ENCODE measurements around the gene ATRNL1. TPM values are rescaled to one million over a fixed set of nuclear protein-coding genes. Genes with fewer than 3 reads are reported as not detected.

The ATRNL1 gene
- total RNA-seq, 1 experiment from 2014 or later: 35.1 TPM

GRCh38 chr10:115972426-115972825, 879.3 kb downstream of the ATRNL1 start:
- no peaks in the 10 kb centered on the region; the same call in 1 of the 2 replicates for H3K27me3 ChIP-seq (ENCODE audit: control insufficient read depth, insufficient read depth, low read length)
- H3K36me3 ChIP-seq (replicated peaks; ENCODE audit: control insufficient read depth, insufficient read depth, low read length): no peaks in the 10 kb centered on the region
- DNase-seq: no peak
- no peak overlapping the region for H3K4me3 ChIP-seq (ENCODE audit: insufficient read depth, low read depth, low read length)

- DNase-seq: no peak
- H3K27me3 ChIP-seq (ENCODE audit: control insufficient read depth, insufficient read depth, low read length): no peaks in the 10 kb centered on the region; the same call in 1 of the 2 replicates
- H3K4me3 ChIP-seq (ENCODE audit: insufficient read depth, low read depth, low read length): no peak overlapping the region
- no peaks in the 10 kb centered on the region for H3K36me3 ChIP-seq (replicated peaks; ENCODE audit: control insufficient read depth, insufficient read depth, low read length)
These were observed 881.2 kb downstream of the ATRNL1 start for GRCh38 chr10:115974351-115974750.

GRCh38 chr10:115974816-115975430, 881.8 kb downstream of the ATRNL1 start:
- Histone ChIP-seq H3K27me3 (ENCODE audit: control insufficient read depth, insufficient read depth, low read length) (no peaks in the 10 kb centered on the region; the same call in 1 of the 2 replicates), H3K36me3 (replicated peaks; ENCODE audit: control insufficient read depth, insufficient read depth, low read length) (no peaks in the 10 kb centered on the region)
- DNase-seq: peak; percentile 24

GRCh38 chr10:115975506-115975905, 882.3 kb downstream of the ATRNL1 start:
- peak; percentile 59 for DNase-seq
- no peaks in the 10 kb centered on the region; the same call in 1 of the 2 replicates for H3K27me3 ChIP-seq (ENCODE audit: control insufficient read depth, insufficient read depth, low read length)
- no peaks in the 10 kb centered on the region for H3K36me3 ChIP-seq (replicated peaks; ENCODE audit: control insufficient read depth, insufficient read depth, low read length)
- no peak overlapping the region for H3K4me3 ChIP-seq (ENCODE audit: insufficient read depth, low read depth, low read length)

More at GRCh38 chr10:115974816-115975430, 881.8 kb downstream of the ATRNL1 start:
- no peak overlapping the region for H3K4me3 ChIP-seq (ENCODE audit: insufficient read depth, low read depth, low read length)

GRCh38 chr10:115976342-115976741, 883.2 kb downstream of the ATRNL1 start:
- Histone ChIP-seq H3K36me3 (replicated peaks; ENCODE audit: control insufficient read depth, insufficient read depth, low read length) (no peaks in the 10 kb centered on the region), H3K4me3 (ENCODE audit: insufficient read depth, low read depth, low read length) (no peak overlapping the region), H3K27me3 (ENCODE audit: control insufficient read depth, insufficient read depth, low read length) (no peaks in the 10 kb centered on the region; the same call in 1 of the 2 replicates)
- no peak for DNase-seq

- DNase-seq: no peak
- Histone ChIP-seq H3K36me3 (replicated peaks; ENCODE audit: control insufficient read depth, insufficient read depth, low read length) (no peaks in the 10 kb centered on the region), H3K4me3 (ENCODE audit: insufficient read depth, low read depth, low read length) (no peak overlapping the region), H3K27me3 (ENCODE audit: control insufficient read depth, insufficient read depth, low read length) (no peaks in the 10 kb centered on the region; the same call in 1 of the 2 replicates)
These were observed 884.7 kb downstream of the ATRNL1 start for GRCh38 chr10:115977855-115978254.

- H3K4me3 ChIP-seq (ENCODE audit: insufficient read depth, low read depth, low read length): no peak overlapping the region
- H3K27me3 ChIP-seq (ENCODE audit: control insufficient read depth, insufficient read depth, low read length): no peaks in the 10 kb centered on the region; the same call in 1 of the 2 replicates
- no peaks in the 10 kb centered on the region for H3K36me3 ChIP-seq (replicated peaks; ENCODE audit: control insufficient read depth, insufficient read depth, low read length)
- DNase-seq: no peak
These were observed 886.4 kb downstream of the ATRNL1 start for GRCh38 chr10:115979576-115979975.

- DNase-seq: no peak
- Histone ChIP-seq H3K4me3 (ENCODE audit: insufficient read depth, low read depth, low read length) (no peak overlapping the region), H3K36me3 (replicated peaks; ENCODE audit: control insufficient read depth, insufficient read depth, low read length) (no peaks in the 10 kb centered on the region), H3K27me3 (ENCODE audit: control insufficient read depth, insufficient read depth, low read length) (no peaks in the 10 kb centered on the region; the same call in 1 of the 2 replicates)
These were observed 887.3 kb downstream of the ATRNL1 start for GRCh38 chr10:115980470-115980869.

GRCh38 chr10:115981081-115981480, 887.9 kb downstream of the ATRNL1 start:
- H3K36me3 ChIP-seq (replicated peaks; ENCODE audit: control insufficient read depth, insufficient read depth, low read length): no peaks in the 10 kb centered on the region
- no peak overlapping the region for H3K4me3 ChIP-seq (ENCODE audit: insufficient read depth, low read depth, low read length)
- DNase-seq: no peak
- H3K27me3 ChIP-seq (ENCODE audit: control insufficient read depth, insufficient read depth, low read length): no peaks in the 10 kb centered on the region; the same call in 1 of the 2 replicates

GRCh38 chr10:115982076-115982475, 888.9 kb downstream of the ATRNL1 start:
- no peak for DNase-seq
- no peaks in the 10 kb centered on the region for H3K36me3 ChIP-seq (replicated peaks; ENCODE audit: control insufficient read depth, insufficient read depth, low read length)
- H3K4me3 ChIP-seq (ENCODE audit: insufficient read depth, low read depth, low read length): no peak overlapping the region
- H3K27me3 ChIP-seq (ENCODE audit: control insufficient read depth, insufficient read depth, low read length): no peaks in the 10 kb centered on the region; the same call in 1 of the 2 replicates

GRCh38 chr10:115982526-115982925, 889.4 kb downstream of the ATRNL1 start:
- no peaks in the 10 kb centered on the region; the same call in 1 of the 2 replicates for H3K27me3 ChIP-seq (ENCODE audit: control insufficient read depth, insufficient read depth, low read length)
- H3K4me3 ChIP-seq (ENCODE audit: insufficient read depth, low read depth, low read length): no peak overlapping the region
- DNase-seq: no peak
- H3K36me3 ChIP-seq (replicated peaks; ENCODE audit: control insufficient read depth, insufficient read depth, low read length): no peaks in the 10 kb centered on the region

- DNase-seq: no peak
- no peak overlapping the region for H3K4me3 ChIP-seq (ENCODE audit: insufficient read depth, low read depth, low read length)
- no peaks in the 10 kb centered on the region for H3K36me3 ChIP-seq (replicated peaks; ENCODE audit: control insufficient read depth, insufficient read depth, low read length)
- H3K27me3 ChIP-seq (ENCODE audit: control insufficient read depth, insufficient read depth, low read length): no peaks in the 10 kb centered on the region
These were observed 892.6 kb downstream of the ATRNL1 start for GRCh38 chr10:115985786-115986185.

- H3K27me3 ChIP-seq (ENCODE audit: control insufficient read depth, insufficient read depth, low read length): peaks cover 6% of the 10 kb centered on the region
- H3K36me3 ChIP-seq (replicated peaks; ENCODE audit: control insufficient read depth, insufficient read depth, low read length): no peaks in the 10 kb centered on the region
- no peak for DNase-seq
- H3K4me3 ChIP-seq (ENCODE audit: insufficient read depth, low read depth, low read length): no peak overlapping the region
These were observed 895.2 kb downstream of the ATRNL1 start for GRCh38 chr10:115988380-115988779.

GRCh38 chr10:115989621-115990020, 896.5 kb downstream of the ATRNL1 start:
- Histone ChIP-seq H3K27me3 (ENCODE audit: control insufficient read depth, insufficient read depth, low read length) (peaks cover 18% of the 10 kb centered on the region), H3K4me3 (ENCODE audit: insufficient read depth, low read depth, low read length) (no peak overlapping the region), H3K36me3 (replicated peaks; ENCODE audit: control insufficient read depth, insufficient read depth, low read length) (no peaks in the 10 kb centered on the region)
- no peak for DNase-seq

- Histone ChIP-seq H3K4me3 (ENCODE audit: insufficient read depth, low read depth, low read length) (no peak overlapping the region), H3K27me3 (ENCODE audit: control insufficient read depth, insufficient read depth, low read length) (peaks cover 34% of the 10 kb centered on the region), H3K36me3 (replicated peaks; ENCODE audit: control insufficient read depth, insufficient read depth, low read length) (no peaks in the 10 kb centered on the region)
- no peak for DNase-seq
These were observed 899.2 kb downstream of the ATRNL1 start for GRCh38 chr10:115992236-115992986.

Data from H7 (cell line).